Measurements from ENCODE around the gene SAMD4B.
A peak's percentile ranks its signal among the peaks of the same experiment; 100 is the strongest.

SAMD4B gene

DNA sequence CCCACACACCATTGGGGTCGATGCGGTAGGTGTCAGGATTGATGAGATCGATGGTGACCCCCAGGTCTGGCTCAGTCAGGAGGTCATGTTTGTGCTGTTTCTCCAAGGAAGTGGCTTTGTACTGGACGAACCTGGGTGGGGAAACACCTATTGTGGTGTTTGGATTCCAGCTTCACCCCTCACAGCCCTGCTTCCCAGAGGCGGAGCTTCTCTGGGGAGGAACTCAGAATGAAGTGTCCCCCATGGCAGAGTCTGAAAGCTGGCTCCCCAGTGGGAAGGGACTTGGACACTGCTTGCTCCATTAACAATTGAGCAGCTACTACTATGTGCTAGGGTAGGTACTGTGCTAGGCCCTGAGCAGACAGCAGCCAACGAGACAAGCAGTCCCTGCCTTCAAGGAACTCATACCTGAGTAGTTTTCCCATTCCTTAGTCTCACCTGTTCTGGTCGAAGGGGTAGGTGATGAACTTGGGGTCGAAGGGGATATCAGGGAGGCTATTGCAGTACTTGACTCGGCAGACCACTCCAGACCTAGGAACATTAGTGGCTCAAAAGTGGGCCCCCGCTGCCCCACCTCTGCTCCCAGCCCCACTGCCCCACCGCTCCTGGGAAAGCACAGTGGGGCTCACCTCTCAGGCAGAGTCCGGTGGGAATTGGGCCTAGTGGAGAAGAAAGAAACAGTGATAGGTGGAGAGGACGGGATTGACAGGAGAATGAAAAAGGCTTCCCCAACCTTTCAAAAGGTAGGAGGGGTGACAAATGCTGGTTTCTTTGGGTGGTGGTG lies 47.6 kb downstream of the SAMD4B start:
- DNase-seq: no peak

DNA sequence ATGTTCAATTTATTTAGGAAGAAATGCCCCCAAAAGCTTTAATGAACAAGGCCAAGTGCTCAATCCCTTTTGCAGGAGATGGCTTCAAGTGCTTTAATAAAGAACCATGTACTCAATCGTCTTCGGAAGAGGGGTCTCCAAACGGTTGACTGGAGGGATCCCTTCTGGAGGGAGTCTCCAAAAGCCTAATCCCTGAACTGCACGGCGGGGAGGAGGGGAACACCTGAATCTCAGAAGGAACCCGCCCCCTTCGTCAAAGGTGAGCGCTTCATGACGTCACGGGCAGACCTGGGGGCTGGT lies 48.2 kb downstream of the SAMD4B start:
- DNase-seq: no peak

GRCh38 chr19:39390751-39391437 lies 48.7 kb downstream of the SAMD4B start, which contains the start of the genes MED29 and PAF1:
Gene MED29 (plus strand): TSS chr19:39391378. CDS start chr19:39391423, 45 bp downstream.
Gene PAF1 (minus strand): TSS chr19:39391106. CDS start chr19:39390864, 242 bp downstream.
- peak; percentile 71 to 100 (median 97) for DNase-seq

- DNase-seq: peak in 52 of 58 donors; percentile 21 to 84 (median 63)
These were observed 55.4 kb downstream of the SAMD4B start for GRCh38 chr19:39397360-39398296.

DNA sequence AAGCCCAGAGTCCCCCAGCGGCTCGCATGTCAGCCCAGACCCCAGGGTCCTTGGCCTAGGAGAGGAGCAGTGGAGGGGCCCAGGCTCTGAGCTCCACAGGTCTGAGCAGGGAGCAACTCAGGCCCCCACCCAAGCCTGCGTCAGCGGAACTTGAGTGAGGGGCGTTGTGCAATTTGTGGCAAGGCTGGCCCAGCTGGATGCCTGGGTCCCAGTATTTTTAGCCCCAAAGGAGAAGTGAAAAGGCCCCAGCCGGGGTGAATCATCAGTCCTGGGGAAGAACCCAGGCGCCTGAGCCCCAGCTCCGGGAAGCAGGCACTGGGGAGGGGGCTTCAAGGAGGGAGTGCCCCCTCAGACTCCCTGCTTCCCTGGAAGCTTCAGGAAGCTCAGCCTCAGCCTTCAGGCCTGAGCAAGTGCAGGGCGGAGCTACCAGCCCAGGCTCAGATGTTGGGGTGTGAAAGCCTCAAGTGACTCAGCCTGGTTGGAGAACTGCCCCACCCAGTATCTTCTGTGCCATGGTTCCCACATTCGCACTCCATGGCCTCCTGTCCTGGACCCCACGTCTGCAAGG lies 56.2 kb downstream of the SAMD4B start:
- peak in 23 of 58 donors; percentile 7 to 61 (median 26) for DNase-seq

DNA sequence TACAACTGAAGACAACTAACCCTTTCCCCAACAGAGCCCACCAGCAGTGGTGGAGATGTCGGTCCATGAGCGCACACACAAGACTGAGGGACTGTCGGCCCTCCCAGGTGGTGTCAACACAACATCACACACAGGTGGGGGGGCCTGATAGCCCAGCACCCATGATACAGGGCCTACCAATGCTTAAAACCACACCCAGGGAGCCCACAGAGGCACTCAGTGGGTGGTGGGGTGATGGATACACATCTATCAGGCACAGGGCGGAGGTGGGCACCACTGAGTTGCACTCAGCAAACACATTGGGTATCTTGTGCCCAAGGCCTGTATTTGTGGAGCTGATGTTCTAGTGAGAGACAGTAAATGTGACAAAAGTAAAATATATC lies 57.4 kb downstream of the SAMD4B start:
- DNase-seq: no peak

DNA sequence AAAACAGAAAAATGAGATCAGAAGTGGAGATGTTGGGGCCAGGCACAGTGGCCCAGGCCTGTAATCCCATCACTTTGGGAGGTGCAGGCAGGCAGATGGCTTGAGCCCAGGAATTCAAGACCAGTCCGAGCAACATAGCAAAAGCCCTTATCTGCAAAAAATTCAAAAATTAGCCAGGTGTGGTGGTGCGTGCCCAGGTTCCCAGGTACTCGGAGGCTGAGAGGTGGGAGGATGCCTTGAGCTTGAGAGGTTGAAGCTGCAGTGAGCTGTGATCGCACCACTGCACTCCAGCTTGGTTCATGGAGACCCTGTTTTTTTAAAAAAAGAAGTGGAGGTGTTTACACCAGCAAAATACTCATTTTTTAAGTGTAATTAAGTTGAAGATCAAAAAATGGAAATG lies 57.8 kb downstream of the SAMD4B start:
- no peak for DNase-seq

DNA sequence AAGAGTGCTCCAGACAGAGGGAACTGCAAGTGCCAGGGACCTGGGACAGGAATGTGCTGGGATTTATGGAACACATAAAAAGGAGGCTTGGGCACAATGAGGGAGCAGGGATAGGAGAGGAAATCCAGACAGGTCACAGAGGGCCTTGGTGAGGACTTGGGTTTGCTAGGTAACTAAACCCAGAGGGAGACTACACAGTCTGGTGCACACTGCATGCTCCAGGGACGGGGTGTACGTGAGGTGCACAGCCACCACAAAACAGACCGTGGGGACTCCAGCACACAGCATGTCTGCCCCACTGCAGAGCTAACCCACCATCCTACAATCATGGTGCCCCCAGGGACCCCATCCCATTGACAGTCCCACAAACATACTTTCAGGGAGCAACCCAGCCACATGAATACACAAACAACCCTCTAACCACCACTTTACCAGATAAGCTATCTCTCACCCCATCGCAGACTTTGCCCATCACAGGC lies 58.9 kb downstream of the SAMD4B start:
- no peak for DNase-seq

DNA sequence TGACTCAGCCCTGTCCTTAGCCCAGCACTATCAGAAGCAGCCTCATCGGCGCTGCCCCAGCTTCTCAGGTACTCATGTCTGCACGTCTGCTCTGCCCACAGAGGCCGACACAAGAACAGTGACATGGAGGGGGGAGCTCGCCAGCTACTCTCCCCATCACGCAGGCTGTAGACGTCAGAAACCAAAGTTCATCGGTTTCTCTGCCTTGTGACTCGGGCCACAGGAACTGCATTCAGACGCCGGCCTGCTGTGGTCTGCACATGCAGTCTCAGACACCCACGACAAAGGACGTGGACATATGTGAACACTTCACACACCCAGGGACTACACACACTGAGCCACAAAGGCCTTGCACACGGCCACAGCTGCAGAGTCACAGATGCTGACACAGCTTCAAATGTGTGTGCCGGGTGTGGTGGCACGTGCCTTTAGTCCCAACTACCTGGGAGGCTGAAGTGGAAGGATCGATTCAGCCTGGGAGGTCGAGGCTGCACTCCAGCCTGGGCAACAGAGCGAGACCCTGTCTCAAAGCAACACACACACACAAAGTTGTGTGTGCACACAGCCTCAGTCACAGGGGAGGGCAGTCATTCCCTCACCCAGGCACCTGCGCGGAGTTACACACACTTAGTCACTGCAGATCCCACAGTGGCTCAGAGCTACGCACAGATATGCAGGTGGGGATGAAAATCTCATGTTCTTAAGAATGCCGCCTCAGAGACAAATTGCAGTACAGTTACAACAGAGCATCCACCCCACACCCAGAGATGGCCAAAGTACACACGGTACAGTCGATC lies 59.5 kb downstream of the SAMD4B start:
- DNase-seq: peak in 10 of 58 donors; percentile 9 to 66 (median 30)

DNA sequence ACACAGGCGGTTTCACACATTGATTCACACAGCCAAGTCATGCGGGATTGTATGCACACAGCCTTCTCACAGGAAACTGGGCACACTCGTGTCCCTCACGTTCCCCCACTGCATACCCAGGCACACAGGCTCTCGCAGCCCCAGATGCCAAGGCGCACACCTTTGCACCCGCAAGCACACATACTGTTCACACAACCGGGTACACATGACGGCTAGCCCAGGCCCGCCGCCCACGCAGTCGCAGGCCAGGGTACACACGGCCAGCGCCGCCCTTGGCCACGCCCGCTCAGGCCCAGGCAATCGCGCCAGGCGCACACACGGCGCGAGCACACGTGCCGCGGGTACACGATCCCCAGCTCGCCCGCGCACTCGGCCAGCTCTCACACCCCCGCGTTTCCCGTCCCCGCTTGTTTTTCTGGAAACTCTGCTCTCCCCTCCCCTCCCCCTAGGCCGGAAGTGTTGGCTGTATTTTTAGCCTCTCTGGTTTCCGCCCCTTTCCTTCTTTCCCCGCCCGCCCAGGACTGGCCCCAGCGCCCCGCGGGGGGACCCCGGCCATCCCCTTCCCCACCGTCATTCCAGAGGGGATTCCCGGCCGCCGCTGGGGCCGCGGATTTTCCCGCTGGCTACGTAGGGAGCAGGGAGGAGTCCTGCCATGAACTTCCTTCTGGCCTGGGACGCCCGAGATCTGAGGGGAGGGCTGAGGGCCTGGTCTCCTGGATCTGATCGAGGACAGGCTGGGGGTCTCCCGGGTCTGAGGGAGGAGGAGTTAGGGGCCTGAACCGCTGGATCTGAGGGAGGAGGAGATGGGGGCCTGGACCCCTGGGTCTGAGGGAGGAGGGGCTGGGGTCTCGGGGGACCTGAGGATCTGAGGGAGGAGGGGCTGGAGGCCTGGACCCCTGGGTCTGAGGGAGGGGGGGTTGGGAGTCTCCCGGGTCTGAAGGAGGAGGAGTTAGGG lies 60.4 kb downstream of the SAMD4B start:
- DNase-seq: peak in 54 of 58 donors; percentile 15 to 87 (median 60)

- DNase-seq: peak in 54 of 58 donors; percentile 18 to 95 (median 68)
These were observed 61.4 kb downstream of the SAMD4B start for GRCh38 chr19:39403331-39404312.

GRCh38 chr19:39405261-39405957 lies 63.2 kb downstream of the SAMD4B start:
- no peak for DNase-seq

DNA sequence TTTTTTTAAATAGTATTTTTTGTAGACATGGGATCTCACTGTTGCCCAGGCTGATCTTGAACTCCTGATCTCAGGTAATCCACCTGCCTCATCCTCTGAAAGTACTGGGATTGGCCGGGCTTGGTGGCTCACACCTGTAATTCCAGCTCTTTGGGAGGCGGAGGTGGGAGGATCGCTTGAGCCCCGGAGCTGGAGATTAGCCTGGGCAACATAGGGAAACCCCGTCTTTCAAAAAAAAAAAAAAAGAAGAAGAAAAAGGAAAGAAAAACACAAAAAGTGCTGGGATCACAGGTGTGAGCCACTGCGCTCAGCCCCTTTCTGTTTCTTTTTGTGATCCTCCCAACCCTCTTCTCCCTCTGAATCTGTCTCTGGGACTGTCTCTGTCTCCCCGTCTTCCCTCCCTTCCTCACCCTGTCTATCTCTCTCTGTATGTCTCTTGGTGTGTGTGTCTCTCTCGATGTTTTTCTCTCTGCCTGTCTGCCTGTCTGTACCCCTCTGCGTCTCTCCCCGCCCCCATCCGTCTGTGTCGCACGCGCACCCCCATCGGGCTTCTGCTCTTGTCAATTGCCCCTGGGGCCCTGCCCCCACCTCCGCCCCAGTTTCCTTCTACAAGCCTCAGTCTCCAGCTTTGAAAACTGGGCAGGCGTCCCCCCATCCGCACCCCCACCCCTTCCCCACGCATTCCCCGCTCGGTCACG lies 63.9 kb downstream of the SAMD4B start:
- peak in 6 of 58 donors; percentile 51 to 77 (median 71) for DNase-seq

DNA sequence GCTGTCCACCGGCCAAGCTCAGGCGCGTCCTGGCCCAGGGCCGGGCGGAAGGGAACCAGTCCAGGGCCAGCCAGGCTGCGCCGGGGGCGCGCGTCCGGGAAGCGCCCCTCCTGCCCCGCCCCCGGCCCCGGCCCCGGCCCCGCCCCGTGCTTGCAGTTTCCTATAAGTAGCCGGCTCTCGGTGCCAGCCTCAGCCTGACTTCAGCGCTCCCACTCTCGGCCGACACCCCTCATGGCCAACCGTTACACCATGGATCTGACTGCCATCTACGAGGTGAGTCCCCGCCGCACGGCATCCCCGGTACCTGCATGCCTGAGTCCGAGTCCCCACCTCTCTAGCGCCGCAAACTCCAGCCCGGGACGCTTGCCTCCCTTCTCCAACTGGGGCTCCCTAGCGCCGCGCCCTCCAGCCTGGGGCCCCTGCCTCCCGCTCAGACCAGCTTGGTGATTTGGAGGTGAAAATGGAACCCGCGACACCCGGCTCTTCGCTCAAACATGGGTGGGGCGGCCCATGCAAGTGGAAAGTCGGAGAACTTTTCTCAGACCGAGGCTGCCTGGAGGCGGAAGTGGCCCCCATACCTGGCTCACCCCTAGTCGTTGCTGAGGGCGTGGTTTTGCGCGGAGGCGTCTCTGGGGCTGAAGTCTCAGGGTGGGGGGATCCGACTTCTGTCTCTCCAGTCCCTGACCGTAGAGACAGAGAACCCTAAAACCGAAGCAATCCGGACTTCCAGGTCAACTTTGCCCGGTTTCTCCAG lies 64.6 kb downstream of the SAMD4B start, which contains the start of gene ZFP36:
Gene ZFP36 (plus strand): TSS at position 192 of the 754 bp plus-strand sequence. CDS start 58 bp downstream, at position 250.
- DNase-seq: peak in 56 of 58 donors; percentile 10 to 90 (median 73)

DNA sequence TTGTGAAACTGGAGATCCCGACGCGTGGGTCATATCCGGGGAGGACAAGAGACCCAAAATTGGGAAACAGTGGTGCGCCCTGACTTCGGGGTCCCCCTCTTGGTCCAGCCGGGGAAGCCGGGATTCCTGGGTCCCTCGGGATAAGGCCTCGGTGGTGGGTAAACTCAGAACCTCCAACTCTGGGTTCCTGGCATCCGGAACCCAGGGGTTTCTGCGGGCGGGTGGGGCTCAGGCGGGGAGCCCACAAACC lies 65.1 kb downstream of the SAMD4B start:
- no peak for DNase-seq

Measured in anterior cingulate cortex (tissue), 58 donors.